Measurements from ENCODE around the gene VAV2. TPM values are rescaled to one million over a fixed set of nuclear protein-coding genes. Genes with fewer than 3 reads are reported as not detected.
A peak's percentile ranks its signal among the peaks of the same experiment; 100 is the strongest.

VAV2 gene
- total and polyA plus RNA-seq, 12 donors: 2.9 to 7.1 (median 5.0) TPM

DNA sequence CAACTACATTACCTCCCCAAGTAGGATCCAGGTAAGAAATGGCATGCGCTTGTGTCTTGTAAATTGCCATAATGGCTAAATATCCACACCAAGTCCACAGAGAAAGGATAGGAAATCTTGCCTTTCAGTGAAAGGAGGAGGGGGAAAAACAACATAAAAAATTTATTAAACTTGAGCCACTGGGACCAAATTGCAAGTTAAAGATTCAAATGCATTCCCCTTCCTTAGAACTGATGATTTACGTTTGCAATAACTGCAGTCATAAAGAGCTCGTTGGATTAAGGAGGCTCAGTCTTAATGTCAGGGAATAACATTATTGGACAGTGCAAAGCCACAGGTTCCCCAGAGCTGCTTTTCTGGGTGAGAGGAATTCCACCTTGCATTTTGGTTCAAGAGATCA, 161.4 kb downstream of the VAV2 start:
- TF ChIP-seq, protein P1, sequence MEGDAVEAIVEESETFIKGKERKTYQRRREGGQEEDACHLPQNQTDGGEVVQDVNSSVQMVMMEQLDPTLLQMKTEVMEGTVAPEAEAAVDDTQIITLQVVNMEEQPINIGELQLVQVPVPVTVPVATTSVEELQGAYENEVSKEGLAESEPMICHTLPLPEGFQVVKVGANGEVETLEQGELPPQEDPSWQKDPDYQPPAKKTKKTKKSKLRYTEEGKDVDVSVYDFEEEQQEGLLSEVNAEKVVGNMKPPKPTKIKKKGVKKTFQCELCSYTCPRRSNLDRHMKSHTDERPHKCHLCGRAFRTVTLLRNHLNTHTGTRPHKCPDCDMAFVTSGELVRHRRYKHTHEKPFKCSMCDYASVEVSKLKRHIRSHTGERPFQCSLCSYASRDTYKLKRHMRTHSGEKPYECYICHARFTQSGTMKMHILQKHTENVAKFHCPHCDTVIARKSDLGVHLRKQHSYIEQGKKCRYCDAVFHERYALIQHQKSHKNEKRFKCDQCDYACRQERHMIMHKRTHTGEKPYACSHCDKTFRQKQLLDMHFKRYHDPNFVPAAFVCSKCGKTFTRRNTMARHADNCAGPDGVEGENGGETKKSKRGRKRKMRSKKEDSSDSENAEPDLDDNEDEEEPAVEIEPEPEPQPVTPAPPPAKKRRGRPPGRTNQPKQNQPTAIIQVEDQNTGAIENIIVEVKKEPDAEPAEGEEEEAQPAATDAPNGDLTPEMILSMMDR (IDR thresholded peaks at IDR 0.05): no peak
- H3K4me3 ChIP-seq: no peak overlapping the region
- peaks cover 0 to 12% (median 0%) of the 10 kb centered on the region in 9 donors for H3K36me3 ChIP-seq
- no peaks in the 10 kb centered on the region for H3K9me3 ChIP-seq
- no peak for DNase-seq
- 94 to 96% methylated on average over 3 of the region's 3 CpGs for WGBS, 2 donors
- no peak overlapping the region for H3K27ac ChIP-seq
- intact Hi-C loops (cut with DNase I): no loop called here
- no peak for ATAC-seq
- peaks cover 0 to 27% (median 7%) of the 10 kb centered on the region in 9 donors for H3K4me1 ChIP-seq
- no peaks in the 10 kb centered on the region for H3K27me3 ChIP-seq

DNA sequence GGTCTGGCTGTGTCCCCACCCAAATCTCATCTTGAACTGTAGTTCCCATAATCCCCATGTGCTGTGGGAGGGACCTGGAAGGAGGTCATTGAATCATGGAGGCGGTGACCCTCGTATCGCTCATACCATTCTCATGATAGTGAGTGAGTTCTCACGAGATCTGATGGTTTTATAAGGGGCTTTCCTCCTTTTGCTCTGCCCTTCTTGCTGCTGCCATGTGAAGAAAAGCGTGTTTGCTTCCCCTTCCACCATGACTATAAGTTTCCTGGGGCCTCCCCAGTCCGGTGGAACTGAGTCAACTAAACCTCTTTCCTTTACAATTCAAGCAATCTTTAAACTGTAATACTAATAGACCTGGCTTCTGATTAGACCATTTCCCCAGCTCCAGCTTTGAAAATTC, 161.8 kb downstream of the VAV2 start:
- WGBS, 2 donors: 92 to 94% methylated on average over 6 of the region's 6 CpGs
- H3K36me3 ChIP-seq: peaks cover 0 to 12% (median 0%) of the 10 kb centered on the region in 9 donors
- ATAC-seq (no peak), DNase-seq (no peak)
- H3K9me3 ChIP-seq: no peaks in the 10 kb centered on the region
- no peak overlapping the region for H3K4me3 ChIP-seq
- H3K27me3 ChIP-seq: no peaks in the 10 kb centered on the region
- TF ChIP-seq, protein P1 (IDR thresholded peaks at IDR 0.05): no peak
- no peak overlapping the region for H3K27ac ChIP-seq
- peaks cover 0 to 23% (median 7%) of the 10 kb centered on the region in 9 donors for H3K4me1 ChIP-seq
- intact Hi-C loops (cut with DNase I): no loop called here

DNA sequence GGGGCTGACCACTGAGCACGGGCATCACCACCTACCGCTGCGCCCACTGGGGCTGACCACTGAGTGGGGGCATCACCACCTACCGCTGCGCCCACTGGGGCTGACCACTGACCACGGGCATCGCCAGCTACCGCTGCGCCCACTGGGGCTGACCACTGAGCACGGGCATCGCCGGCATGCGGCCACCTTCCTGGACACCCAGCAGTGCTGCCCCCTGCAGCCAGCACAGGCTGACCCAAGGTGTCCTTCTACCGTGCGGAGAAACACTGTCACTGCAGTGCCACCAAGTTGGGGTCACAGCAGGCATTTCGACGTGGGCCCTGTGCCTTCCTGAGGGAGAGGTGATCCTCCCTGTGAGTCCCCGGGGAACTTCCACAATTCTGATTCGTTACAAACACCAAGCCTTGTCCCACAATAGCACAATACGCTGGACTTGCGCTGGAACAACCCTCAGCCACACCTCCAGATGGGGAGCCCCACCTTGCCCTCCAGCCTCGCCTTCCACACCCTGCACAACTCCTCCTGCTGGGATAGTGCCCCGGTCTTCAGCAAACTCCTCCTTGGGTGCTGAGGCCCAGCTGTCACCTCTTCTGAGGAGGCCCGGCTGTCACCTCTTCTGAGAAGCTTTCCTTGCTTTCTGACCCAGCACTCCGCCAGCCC, 163.7 kb downstream of the VAV2 start:
- TF ChIP-seq, protein P1 (IDR thresholded peaks at IDR 0.05): no peak
- no peak for DNase-seq
- no peak overlapping the region for H3K4me3 ChIP-seq
- ATAC-seq: no peak
- H3K27me3 ChIP-seq: no peaks in the 10 kb centered on the region
- intact Hi-C loops (cut with DNase I): no loop called here
- H3K9me3 ChIP-seq: no peaks in the 10 kb centered on the region
- H3K4me1 ChIP-seq: peaks cover 0 to 11% (median 7%) of the 10 kb centered on the region in 9 donors
- WGBS, 2 donors: 95 to 96% methylated on average over 17 to 19 of the region's 25 CpGs
- peaks cover 0 to 12% (median 0%) of the 10 kb centered on the region in 9 donors for H3K36me3 ChIP-seq
- H3K27ac ChIP-seq: no peak overlapping the region

DNA sequence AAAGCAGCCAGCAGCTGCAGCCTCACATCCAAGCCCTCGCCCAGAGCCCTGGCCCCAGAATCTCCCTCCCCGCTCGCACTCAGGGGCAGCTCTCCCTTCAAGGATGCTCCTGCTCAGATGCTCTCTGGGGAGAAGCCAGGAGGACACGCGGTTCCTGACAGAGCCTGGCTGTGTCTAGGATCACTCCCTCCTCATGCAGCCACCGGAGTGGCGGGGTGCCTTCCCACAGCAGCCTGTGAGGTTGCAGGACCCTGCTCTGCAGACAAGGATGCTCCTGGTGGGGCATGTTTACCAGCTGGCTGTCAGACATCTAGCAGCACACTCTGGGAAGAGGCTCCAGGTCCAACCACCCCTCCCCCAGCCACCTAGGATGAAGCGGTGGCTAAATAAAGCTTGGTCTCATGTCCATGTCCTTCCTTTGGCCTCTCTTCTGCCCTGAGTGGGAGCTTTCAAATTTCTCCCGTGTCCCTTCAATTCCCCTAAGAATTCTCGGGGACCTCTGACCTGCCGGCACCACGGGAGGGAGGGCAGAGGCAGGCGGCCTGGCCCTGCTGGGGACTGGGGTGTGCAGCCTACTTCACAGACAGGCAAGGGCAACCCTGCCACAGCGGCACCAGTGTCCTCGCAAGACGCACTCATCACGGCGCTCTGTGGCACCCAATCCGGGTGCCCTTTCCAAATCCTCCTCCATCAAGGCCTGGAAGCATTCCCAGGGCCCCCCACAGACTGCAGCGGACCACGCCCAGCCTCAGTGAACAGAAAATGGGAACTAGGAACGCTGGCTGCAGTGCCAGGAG, 165.6 kb downstream of the VAV2 start:
- H3K4me1 ChIP-seq: peaks cover 0 to 14% (median 7%) of the 10 kb centered on the region in 9 donors
- ATAC-seq (peak in 7 of 8 donors; percentile 16 to 62 (median 41)), DNase-seq (no peak)
- intact Hi-C loops (cut with DNase I): no loop called here
- TF ChIP-seq, protein P1 (IDR thresholded peaks at IDR 0.05): no peak
- no peaks in the 10 kb centered on the region for H3K9me3 ChIP-seq
- H3K27me3 ChIP-seq: no peaks in the 10 kb centered on the region
- no peak overlapping the region for H3K27ac ChIP-seq
- H3K36me3 ChIP-seq: peaks cover 0 to 8% (median 0%) of the 10 kb centered on the region in 9 donors
- 82 to 89% methylated on average over 22 of the region's 22 CpGs for WGBS, 2 donors
- H3K4me3 ChIP-seq: no peak overlapping the region
